Colonic mucosa (tissue), 4 donors: ENCODE results near the gene RFX8. TPM values are rescaled to one million over a fixed set of nuclear protein-coding genes. Genes with fewer than 3 reads are reported as not detected.

Experiments
- DNase-seq: peaks from one replicate; pipeline ENCODE4 v3.0.0-alpha.2; 2020
- H3K27ac ChIP-seq: fragments of 200-600 bp; one replicate; pipeline ENCODE4 v1.8.0; 2021
- H3K27me3 ChIP-seq: fragments of 200-600 bp; one replicate; pipeline ENCODE4 v1.8.0; 2021
- H3K36me3 ChIP-seq: fragments of 200-600 bp; one replicate; pipeline ENCODE4 v1.8.0; 2021
- H3K4me1 ChIP-seq: fragments of 200-600 bp; one replicate; pipeline ENCODE4 v1.8.0; 2021; ENCODE audit warnings: mild to moderate bottlenecking
- H3K4me3 ChIP-seq: fragments of 200-600 bp; one replicate; pipeline ENCODE4 v1.8.0; 2021
- H3K9ac ChIP-seq, 2 donors: one replicate each; pipeline ENCODE4 v1.7.0; 2013; ENCODE audit warnings: control low read depth in 2 of 2, low read depth in 2 of 2, low read length in 2 of 2
- H3K9me3 ChIP-seq: fragments of 200-600 bp; one replicate; pipeline ENCODE4 v1.8.0; 2021
- CTCF ChIP-seq: fragments of 200-600 bp; IDR thresholded peaks from one replicate; pipeline ENCODE4 v1.8.0; 2022; ENCODE audit warnings: antibody characterized with exemption, mild to moderate bottlenecking
- intact Hi-C: fragments of 100-400 bp; cut with DNase I; formaldehyde crosslinking; loops from one replicate; pipeline ENCODE4 v1.14.1; 2022
- total RNA-seq, 2 donors: library from RNA; stranded (reverse); fragmentation: NEBNext Ultra II Directional in 1 of 2; extraction: Animal tissue kit (Norgen Biotek cat#: 25700) in 1 of 2; gene quantifications; one replicate each; pipeline ENCODE4 v1.2.1, GENCODE V29; 2021
- donor health status: healthy.
- donor health status: DM: no; HTN: no; CAD: no.
- donor health status: DM: no; HTN: no; CAD: no.

RFX8 gene
- total RNA-seq, 2 donors from 2014 or later = not detected

- H3K27me3 ChIP-seq = no peaks in the 10 kb centered on the region
- no peaks in the 10 kb centered on the region for H3K9me3 ChIP-seq
- TF ChIP-seq CTCF = no peak
- H3K4me3 ChIP-seq = no peak overlapping the region
- H3K4me1 ChIP-seq = no peaks in the 10 kb centered on the region
- H3K27ac ChIP-seq = no peak overlapping the region
- intact Hi-C loops = no loop called here
- H3K36me3 ChIP-seq = no peaks in the 10 kb centered on the region
- H3K9ac ChIP-seq = no peak overlapping the region
- no peak for DNase-seq
Observed at GRCh38 chr2:101362777-101363176, 112.1 kb downstream of the RFX8 start.

GRCh38 chr2:101362316-101362715, 112.6 kb downstream of the RFX8 start:
- TF ChIP-seq CTCF = no peak

GRCh38 chr2:101361522-101361921, 113.4 kb downstream of the RFX8 start:
- TF ChIP-seq CTCF = no peak
- Histone ChIP-seq H3K9ac (no peak overlapping the region), H3K4me1 (no peaks in the 10 kb centered on the region), H3K27ac (no peak overlapping the region), H3K36me3 (no peaks in the 10 kb centered on the region), H3K27me3 (no peaks in the 10 kb centered on the region), H3K9me3 (no peaks in the 10 kb centered on the region), H3K4me3 (no peak overlapping the region)
- no peak for DNase-seq
- intact Hi-C loops = no loop called here

More at GRCh38 chr2:101362316-101362715, 112.6 kb downstream of the RFX8 start:
- Histone ChIP-seq H3K9ac (no peak overlapping the region), H3K4me3 (no peak overlapping the region), H3K4me1 (no peaks in the 10 kb centered on the region), H3K36me3 (no peaks in the 10 kb centered on the region), H3K9me3 (no peaks in the 10 kb centered on the region), H3K27me3 (no peaks in the 10 kb centered on the region), H3K27ac (no peak overlapping the region)
- no peak for DNase-seq
- intact Hi-C loops = no loop called here

- Histone ChIP-seq H3K27me3 (no peaks in the 10 kb centered on the region), H3K4me3 (no peak overlapping the region), H3K27ac (no peak overlapping the region), H3K4me1 (no peaks in the 10 kb centered on the region), H3K9me3 (no peaks in the 10 kb centered on the region), H3K36me3 (no peaks in the 10 kb centered on the region), H3K9ac (no peak overlapping the region)
- DNase-seq = no peak
- TF ChIP-seq CTCF = no peak
- intact Hi-C loops = no loop called here
Observed at GRCh38 chr2:101361121-101361520, 113.8 kb downstream of the RFX8 start.

- H3K27me3 ChIP-seq = no peaks in the 10 kb centered on the region
- H3K36me3 ChIP-seq = no peaks in the 10 kb centered on the region
- TF ChIP-seq CTCF = no peak
- intact Hi-C loops = no loop called here
- no peaks in the 10 kb centered on the region for H3K4me1 ChIP-seq
- no peak overlapping the region for H3K9ac ChIP-seq
- no peak overlapping the region for H3K4me3 ChIP-seq
- H3K9me3 ChIP-seq = no peaks in the 10 kb centered on the region
- DNase-seq = no peak
- H3K27ac ChIP-seq = no peak overlapping the region
Observed at GRCh38 chr2:101360232-101360631, 114.7 kb downstream of the RFX8 start.
